HCT116 (cell line): ENCODE data around the gene CAV1. TPM values are rescaled to one million over a fixed set of nuclear protein-coding genes. Genes with fewer than 3 reads are reported as not detected.

Experiments
- ATAC-seq: fragments of 200-7000 bp; cut with Tn5 transposase; 2 replicates; pipeline ENCODE4 v1.9.1; 2020; ENCODE audit warnings: mild to moderate bottlenecking, moderate library complexity
- BruUV-seq: library from RNA; stranded (reverse); fragments of 400-500 nt; replicated peaks from 2 replicates; lab custom pipeline; 2021; lab: Mats Ljungman, UMichigan
- CTCF ChIA-PET: fragments of 300-600 bp; sonication (Branson Sonifier 250); formaldehyde crosslinking; loops from one replicate; lab custom pipeline; 2021; ENCODE audit warnings: antibody characterized with exemption; lab: Charles Lee
- POLR2A ChIA-PET: fragments of 300-600, 350-600 bp; sonication (Branson Sonifier 250); formaldehyde crosslinking; loops from one replicate; lab custom pipeline; 2021; ENCODE audit warnings: antibody characterized with exemption; lab: Charles Lee
- RAD21 ChIA-PET, 2 experiments: fragments of 300-600 bp; sonication (Branson Sonifier 250); formaldehyde crosslinking; loops; one replicate each; lab custom pipeline; 2023; ENCODE audit warnings: low total read pairs in 2 of 2; ENCODE audit not compliant: uncharacterized antibody in 2 of 2, unreplicated experiment in 2 of 2, low non-redundant PET in 1 of 2; lab: Charles Lee
- DNase-seq: peaks from one replicate; pipeline ENCODE4 v3.0.0-alpha.2; 2010; ENCODE audit warnings: low read depth, low spot score
- H2AFZ ChIP-seq: fragments of 200-600 bp; shearing (Covaris generic), sonication (generic); 2 replicates; pipeline ENCODE4 v1.6.1; 2017; ENCODE audit warnings: low read depth, mixed run types, mixed read lengths, antibody characterized with exemption, low read length; ENCODE audit not compliant: poor library complexity, severe bottlenecking
- H3K27ac ChIP-seq: 2 replicates; pipeline ENCODE4 v1.5.1; 2012; ENCODE audit warnings: low read depth, low read length
- H3K27me3 ChIP-seq: fragments of 200-600 bp; sonication (generic); 2 replicates; pipeline ENCODE4 v1.6.1; 2016; ENCODE audit warnings: mixed run types, low read length, mixed read lengths; ENCODE audit not compliant: insufficient read depth
- H3K36me3 ChIP-seq, 2 experiments: fragments of 200-500 bp in 1 of 2; fragments of 200-600 bp in 1 of 2; sonication (Bioruptor generic) in 1 of 2; sonication (generic) in 1 of 2; 2 replicates each; pipeline versions ENCODE4 v1.5.1 to v1.6.1; 2014 to 2016; ENCODE audit warnings: low read length in 2 of 2, inconsistent platforms in 1 of 2, mixed read lengths in 1 of 2, mixed run types in 1 of 2; ENCODE audit not compliant: insufficient read depth in 2 of 2, control insufficient read depth in 1 of 2
- H3K4me1 ChIP-seq, 2 experiments: fragments of 200-600 bp in 1 of 2; sonication (generic) in 1 of 2; 2 replicates each; pipeline versions ENCODE4 v1.5.1 to v1.6.1; 2012 to 2017; ENCODE audit warnings: low read length in 2 of 2, inconsistent platforms in 1 of 2, mild to moderate bottlenecking in 1 of 2, mixed read lengths in 1 of 2, mixed run types in 1 of 2, moderate library complexity in 1 of 2; ENCODE audit not compliant: insufficient read depth in 2 of 2, control insufficient read depth in 1 of 2
- H3K4me2 ChIP-seq: fragments of 200-600 bp; sonication (generic); 2 replicates; pipeline ENCODE4 v1.6.1; 2017; ENCODE audit warnings: mixed run types, low read length, mixed read lengths
- H3K4me3 ChIP-seq, 2 experiments: fragments of 200-600 bp in 1 of 2; sonication (generic) in 1 of 2; replicated peaks in 1 of 2; 2 replicates each; pipeline ENCODE4 v1.5.1; 2011 to 2016; ENCODE audit warnings: low read length in 2 of 2, control low read depth in 1 of 2, low read depth in 1 of 2, mild to moderate bottlenecking in 1 of 2, mixed read lengths in 1 of 2, mixed run types in 1 of 2
- H3K79me2 ChIP-seq: fragments of 200-600 bp; sonication (generic); 2 replicates; pipeline ENCODE4 v1.6.1; 2017; ENCODE audit warnings: mild to moderate bottlenecking, mixed run types, low read length, moderate library complexity, mixed read lengths; ENCODE audit not compliant: insufficient read depth
- H3K9ac ChIP-seq: fragments of 200-600 bp; sonication (generic); 2 replicates; pipeline ENCODE4 v1.6.1; 2016; ENCODE audit warnings: low read length, mixed read lengths
- H3K9me2 ChIP-seq: fragments of 200-600 bp; sonication (generic), shearing (Covaris generic); 2 replicates; pipeline ENCODE4 v1.6.1; 2017; ENCODE audit warnings: mixed run types, mild to moderate bottlenecking, moderate library complexity; ENCODE audit not compliant: insufficient read depth
- H3K9me3 ChIP-seq, 2 experiments: fragments of 200-500 bp in 1 of 2; fragments of 200-600 bp in 1 of 2; sonication (Bioruptor generic) in 1 of 2; sonication (generic) in 1 of 2; 2 replicates each; pipeline ENCODE4 v1.6.1; 2014 to 2017; ENCODE audit warnings: low read length in 2 of 2, mixed read lengths in 2 of 2, inconsistent platforms in 1 of 2, low read depth in 1 of 2, mild to moderate bottlenecking in 1 of 2, mixed run types in 1 of 2, moderate library complexity in 1 of 2; ENCODE audit not compliant: control insufficient read depth in 1 of 2, insufficient read depth in 1 of 2
- H4K20me1 ChIP-seq: fragments of 200-600 bp; sonication (generic), shearing (Covaris generic); 2 replicates; pipeline ENCODE4 v1.6.1; 2017; ENCODE audit warnings: mixed run types, mild to moderate bottlenecking, moderate library complexity; ENCODE audit not compliant: insufficient read depth
- CBX3 ChIP-seq: IDR thresholded peaks from 2 replicates; pipeline ENCODE4 v1.6.1; 2012; ENCODE audit warnings: low read depth
- ELF1 ChIP-seq: IDR thresholded peaks from 2 replicates; pipeline ENCODE4 v1.6.1; 2012; ENCODE audit warnings: low read depth, borderline replicate concordance
- EZH2 ChIP-seq: fragments of 200-600 bp; sonication (generic); IDR thresholded peaks from 2 replicates; pipeline ENCODE4 v1.6.1; 2017; ENCODE audit warnings: antibody characterized with exemption, mixed run types
- EZH2phosphoT487 ChIP-seq: fragments of 200-600 bp; IDR thresholded peaks from 2 replicates; pipeline ENCODE4 v1.6.1; 2018; ENCODE audit warnings: antibody characterized with exemption, borderline replicate concordance
- MAX ChIP-seq: IDR thresholded peaks from 2 replicates; pipeline ENCODE4 v1.6.1; 2012
- POLR2AphosphoS5 ChIP-seq: IDR thresholded peaks from 2 replicates; pipeline ENCODE4 v1.6.1; 2011; ENCODE audit warnings: mild to moderate bottlenecking, low read depth, low read length, moderate library complexity
- RAD21 ChIP-seq: IDR thresholded peaks from 2 replicates; pipeline ENCODE4 v1.6.1; 2012; ENCODE audit warnings: low read depth, mild to moderate bottlenecking
- SP1 ChIP-seq: IDR thresholded peaks from 2 replicates; pipeline ENCODE4 v1.6.1; 2012; ENCODE audit warnings: low read depth
- ZBTB33 ChIP-seq: IDR thresholded peaks from 2 replicates; pipeline ENCODE4 v1.6.1; 2011; ENCODE audit warnings: mild to moderate bottlenecking, low read length, moderate library complexity; ENCODE audit not compliant: insufficient replicate concordance; ENCODE audit errors: extremely low read depth
- intact Hi-C: fragments of 100-400 bp; cut with micrococcal nuclease; formaldehyde crosslinking; loops from 2 replicates; pipeline ENCODE4 v1.10.0; 2022
- total RNA-seq: library from RNA; stranded (reverse); gene quantifications from one replicate; pipeline ENCODE4 v1.2.1, GENCODE V29; 2021; ENCODE audit not compliant: unreplicated experiment

CAV1 gene
- total RNA-seq, 1 experiment from 2014 or later: 298 TPM

DNA sequence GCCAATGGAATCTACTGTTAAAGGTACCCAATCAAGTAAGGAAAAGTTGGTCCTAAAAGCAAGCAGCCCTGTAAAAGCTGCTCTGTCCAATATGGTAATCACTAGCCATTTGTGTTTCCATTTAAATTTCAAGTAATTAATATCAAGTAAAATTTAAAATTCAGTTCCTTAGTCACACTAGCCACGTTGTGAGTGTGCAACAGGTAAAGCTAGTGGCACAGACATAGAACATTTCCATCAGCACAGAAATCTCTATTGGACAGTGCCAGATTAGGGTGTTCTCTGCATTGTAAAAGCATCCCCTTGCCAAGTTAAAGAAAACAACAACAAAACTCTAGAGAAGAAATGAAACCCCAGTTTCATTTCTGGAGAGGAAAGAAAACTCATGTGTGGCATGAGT, 4.4 kb downstream of the CAV1 start:
- peaks cover 17 to 48% of the 10 kb centered on the region in 2 experiments for H3K4me1 ChIP-seq
- TF ChIP-seq POLR2AphosphoS5 (no peak), SP1 (no peak), RAD21 (no peak), EZH2 (no peak), MAX (no peak), ZBTB33 (no peak), ELF1 (no peak), EZH2phosphoT487 (no peak), CBX3 (no peak)
- H3K36me3 ChIP-seq: peaks cover 2 to 47% of the 10 kb centered on the region in 2 experiments; a peak in 2 of 4 replicates
- ChIA-PET POLR2A (interaction anchor here (0.8 kb wide), 1 partner anchor 87 kb away, joined by 5 read pairs; no protein-coding TSS in a partner anchor), RAD21 (no interaction called here), CTCF (no interaction called here)
- peaks cover 92% of the 10 kb centered on the region for H3K79me2 ChIP-seq
- H3K9ac ChIP-seq: no peak overlapping the region
- no peak overlapping the region for H2AFZ ChIP-seq
- no TSS peak for BruUV-seq
- H3K4me3 ChIP-seq: no peak overlapping the region
- H3K27ac ChIP-seq: peak overlapping the region; percentile 12; the same call in 1 of the 2 replicates
- H4K20me1 ChIP-seq: no peaks in the 10 kb centered on the region
- H3K9me2 ChIP-seq: no peaks in the 10 kb centered on the region
- ATAC-seq (no peak), DNase-seq (no peak)
- no peak overlapping the region; the same call in 1 of the 2 replicates for H3K4me2 ChIP-seq
- no peaks in the 10 kb centered on the region for H3K27me3 ChIP-seq
- intact Hi-C loops: loop anchor here (5.0 kb wide), 3 partner anchors 58 to 278 kb away; no protein-coding TSS in a partner anchor
- H3K9me3 ChIP-seq: no peaks in the 10 kb centered on the region
